SK-N-MC (cell line): ENCODE measurements around the gene ZNF827.

Source experiments
- EZH2 ChIP-seq: fragments of 200-600 bp; sonication (generic); IDR thresholded peaks from one replicate; pipeline ENCODE4 v1.6.1; 2017; ENCODE audit warnings: antibody characterized with exemption
- POLR2AphosphoS5 ChIP-seq: IDR thresholded peaks from 2 replicates; pipeline ENCODE4 v1.6.1; 2012; ENCODE audit warnings: mild to moderate bottlenecking, low read depth, low read length, borderline replicate concordance

DNA sequence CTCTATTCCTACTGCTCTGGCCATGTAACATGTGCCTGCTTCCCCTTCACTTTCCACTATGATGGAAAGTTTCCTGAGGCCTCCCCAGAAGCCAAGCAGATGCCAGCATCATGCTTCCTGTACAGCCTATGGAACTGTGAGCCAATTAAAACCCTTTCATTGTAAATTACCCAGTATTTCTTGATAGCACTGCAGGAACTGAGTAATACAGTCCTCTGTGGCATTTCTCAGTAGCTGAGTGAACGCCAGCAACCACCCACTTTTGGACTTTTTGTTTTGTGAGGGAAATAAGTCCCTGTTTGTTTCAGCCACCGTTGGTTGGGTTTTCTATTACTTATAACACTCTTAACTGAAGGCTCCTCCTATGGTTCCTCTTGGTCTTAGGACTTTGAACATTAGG is 154.6 kb downstream of the ZNF827 start:
- no peak for TF ChIP-seq EZH2
- no peak for TF ChIP-seq POLR2AphosphoS5
